Gastroesophageal sphincter (tissue), 3 donors: Measurements from ENCODE around the gene MMP7.

ENCODE experiments used
- CTCF ChIP-seq, 4 experiments: fragments of 200-600 bp in 2 of 4; fragments of 450-650 bp in 2 of 4; sonication (generic) in 1 of 4; IDR thresholded peaks; one replicate each; pipeline ENCODE4 v1.5.1; 2017 to 2019; ENCODE audit warnings: antibody characterized with exemption in 4 of 4, mild to moderate bottlenecking in 2 of 4, moderate library complexity in 2 of 4
- EP300 ChIP-seq: sonication (generic); formaldehyde crosslinking; IDR thresholded peaks from one replicate; pipeline ENCODE4 v1.6.1; 2017; ENCODE audit warnings: antibody characterized with exemption, mild to moderate bottlenecking
- POLR2A ChIP-seq, 2 donors: fragments of 450-650 bp; IDR thresholded peaks; one replicate each; pipeline ENCODE4 v1.6.1; 2017; ENCODE audit warnings: antibody characterized with exemption in 2 of 2, mild to moderate bottlenecking in 2 of 2, moderate library complexity in 1 of 2
- POLR2AphosphoS5 ChIP-seq: sonication (generic); formaldehyde crosslinking; IDR thresholded peaks from one replicate; pipeline ENCODE4 v1.6.1; 2017; ENCODE audit warnings: antibody characterized with exemption

GRCh38 chr11:102510439-102511135 is 20.0 kb downstream of the MMP7 start:
- TF ChIP-seq POLR2AphosphoS5 (no peak), CTCF (IDR thresholded peaks at IDR 0.05) (no peak), POLR2A (IDR thresholded peaks at IDR 0.05) (no peak), EP300 (no peak)
